ENCODE results near the gene NSMCE3.

Gene NSMCE3

GRCh38 chr15:29239395-29239794, 30.2 kb downstream of the NSMCE3 start:
- Histone ChIP-seq H3K27ac (replicated peaks) (no peak overlapping the region), H3K4me3 (replicated peaks; ENCODE audit: insufficient read depth, low read length) (no peak overlapping the region), H3K27me3 (ENCODE audit: insufficient read depth, poor library complexity, severe bottlenecking) (no peaks in the 10 kb centered on the region)
- TF ChIP-seq SPI1 (IDR thresholded peaks at IDR 0.05; ENCODE audit: borderline replicate concordance, low read depth) (no peak), REST (IDR thresholded peaks at IDR 0.05; ENCODE audit: insufficient replicate concordance, low read depth) (no peak), GABPA (IDR thresholded peaks at IDR 0.05; ENCODE audit: low read depth) (no peak), CTCF (IDR thresholded peaks at IDR 0.05; ENCODE audit: insufficient read depth, low read length) (no peak)
- no peak for DNase-seq (ENCODE audit: low read depth in 1 of 2, low spot score in 1 of 2)

- H3K27me3 ChIP-seq (ENCODE audit: insufficient read depth, poor library complexity, severe bottlenecking): no peaks in the 10 kb centered on the region
- TF ChIP-seq REST (IDR thresholded peaks at IDR 0.05; ENCODE audit: insufficient replicate concordance, low read depth): no peak
- no peak for TF ChIP-seq POLR2AphosphoS5 (IDR thresholded peaks at IDR 0.05; ENCODE audit: low read depth)
- TF ChIP-seq SPI1 (IDR thresholded peaks at IDR 0.05; ENCODE audit: borderline replicate concordance, low read depth): no peak
- H3K4me3 ChIP-seq (replicated peaks; ENCODE audit: insufficient read depth, low read length): no peak overlapping the region
These were observed 36.1 kb downstream of the NSMCE3 start for GRCh38 chr15:29233566-29233965.

GRCh38 chr15:29226436-29227208, 43.0 kb downstream of the NSMCE3 start:
- no peak for TF ChIP-seq GABPA (IDR thresholded peaks at IDR 0.05; ENCODE audit: low read depth)
- TF ChIP-seq REST (IDR thresholded peaks at IDR 0.05; ENCODE audit: insufficient replicate concordance, low read depth): no peak
- TF ChIP-seq SPI1 (IDR thresholded peaks at IDR 0.05; ENCODE audit: borderline replicate concordance, low read depth): no peak
- TF ChIP-seq POLR2AphosphoS5 (IDR thresholded peaks at IDR 0.05; ENCODE audit: low read depth): no peak
- no peak for TF ChIP-seq CTCF (IDR thresholded peaks at IDR 0.05; ENCODE audit: insufficient read depth, low read length)
- no peak overlapping the region for H3K27ac ChIP-seq (replicated peaks)
- H3K27me3 ChIP-seq (ENCODE audit: insufficient read depth, poor library complexity, severe bottlenecking): no peaks in the 10 kb centered on the region
- DNase-seq (ENCODE audit: low read depth in 1 of 2, low spot score in 1 of 2): no peak
- no peak overlapping the region for H3K4me3 ChIP-seq (replicated peaks; ENCODE audit: insufficient read depth, low read length)

More at GRCh38 chr15:29233566-29233965, 36.1 kb downstream of the NSMCE3 start:
- H3K27ac ChIP-seq (replicated peaks): no peak overlapping the region
- no peak for DNase-seq (ENCODE audit: low read depth in 1 of 2, low spot score in 1 of 2)

Measured in HL-60 (cell line).